ENCODE results near the gene SLC12A8. TPM values are rescaled to one million over a fixed set of nuclear protein-coding genes. Genes with fewer than 3 reads are reported as not detected.

SLC12A8 gene
- total RNA-seq, 1 donor, result 13.4 TPM

GRCh38 chr3:125137358-125138033 is 75.1 kb downstream of the SLC12A8 start:
- H3K4me3 ChIP-seq (ENCODE audit: low read depth, low read length), result no peak overlapping the region
- no peak for TF ChIP-seq CTCF (IDR thresholded peaks at IDR 0.05; ENCODE audit: insufficient read depth, low read length)
- DNase-seq (ENCODE audit: low read depth), result peak; percentile 95

GRCh38 chr3:125136966-125137357 is 75.6 kb downstream of the SLC12A8 start:
- DNase-seq (ENCODE audit: low read depth), result no peak
- no peak for TF ChIP-seq CTCF (IDR thresholded peaks at IDR 0.05; ENCODE audit: insufficient read depth, low read length)
- no peak overlapping the region for H3K4me3 ChIP-seq (ENCODE audit: low read depth, low read length)

- no peak overlapping the region for H3K4me3 ChIP-seq (ENCODE audit: low read depth, low read length)
- no peak for DNase-seq (ENCODE audit: low read depth)
- no peak for TF ChIP-seq CTCF (IDR thresholded peaks at IDR 0.05; ENCODE audit: insufficient read depth, low read length)
Observed at GRCh38 chr3:125136515-125136914, 76.0 kb downstream of the SLC12A8 start.

GRCh38 chr3:125134952-125135351 is 77.6 kb downstream of the SLC12A8 start:
- TF ChIP-seq CTCF (IDR thresholded peaks at IDR 0.05; ENCODE audit: insufficient read depth, low read length), result no peak
- DNase-seq (ENCODE audit: low read depth), result no peak

GRCh38 chr3:125132815-125133214 is 79.7 kb downstream of the SLC12A8 start:
- DNase-seq (ENCODE audit: low read depth), result no peak
- no peak for TF ChIP-seq CTCF (IDR thresholded peaks at IDR 0.05; ENCODE audit: insufficient read depth, low read length)
- no peak overlapping the region for H3K4me3 ChIP-seq (ENCODE audit: low read depth, low read length)

More at GRCh38 chr3:125134952-125135351, 77.6 kb downstream of the SLC12A8 start:
- no peak overlapping the region for H3K4me3 ChIP-seq (ENCODE audit: low read depth, low read length)

- H3K4me3 ChIP-seq (ENCODE audit: low read depth, low read length), result peak overlapping the region; percentile 18
- DNase-seq (ENCODE audit: low read depth), result peak; percentile 100
- no peak for TF ChIP-seq CTCF (IDR thresholded peaks at IDR 0.05; ENCODE audit: insufficient read depth, low read length)
Observed at GRCh38 chr3:125129512-125129997, 83.0 kb downstream of the SLC12A8 start.

Data from fibroblast of the aortic adventitia (primary cell).